ENCODE measurements around the gene CEP192. TPM values are rescaled to one million over a fixed set of nuclear protein-coding genes. Genes with fewer than 3 reads are reported as not detected.

CEP192 gene
- total and polyA plus RNA-seq, 2 of the 4 experiments (the other 2 are of a cell fraction): 17.2 to 29.0 TPM

GRCh38 chr18:13017247-13017875, 26.2 kb downstream of the CEP192 start:
- Histone ChIP-seq H2BK15ac (ENCODE audit: low read depth, low read length) (no peak overlapping the region), H3K36me3 (ENCODE audit: control insufficient read depth, insufficient read depth, low read length) (peaks cover 22% of the 10 kb centered on the region), H3K79me1 (ENCODE audit: low read depth in 1 of 2, low read length in 2 of 2) (peaks cover 18 to 23% of the 10 kb centered on the region in 2 experiments; a peak in 3 of 4 replicates), H3K9me3 (ENCODE audit: control insufficient read depth, insufficient read depth, low read length) (peaks cover under 1% of the 10 kb centered on the region; the same call in 1 of the 2 replicates), H3K4me3 (ENCODE audit: insufficient read depth, low read depth, low read length) (no peak overlapping the region), H4K5ac (ENCODE audit: low read depth, low read length) (no peak overlapping the region), H4K8ac (ENCODE audit: low read depth in 2 of 2, low read length in 2 of 2) (no peak overlapping the region), H2BK20ac (ENCODE audit: low read depth, low read length) (no peak overlapping the region), H3K4ac (ENCODE audit: low read depth, low read length) (no peak overlapping the region), H2BK120ac (ENCODE audit: low read depth, low read length) (no peak overlapping the region), H3K9me1 (ENCODE audit: insufficient read depth, low read length) (no peaks in the 10 kb centered on the region), H2BK5ac (ENCODE audit: low read depth, low read length, poor library complexity, severe bottlenecking) (no peak overlapping the region), H3K18ac (ENCODE audit: low read depth, low read length) (no peak overlapping the region), H3K9ac (ENCODE audit: low read depth, low read length) (no peak overlapping the region), H2AK5ac (ENCODE audit: low read depth, low read length) (no peak overlapping the region), H3K27me3 (ENCODE audit: control insufficient read depth, insufficient read depth, low read length) (no peaks in the 10 kb centered on the region), H3K27ac (ENCODE audit: insufficient read depth, low read length) (no peak overlapping the region), H2AK9ac (replicated peaks; ENCODE audit: low read depth, low read length, poor library complexity) (no peak overlapping the region), H3K4me1 (ENCODE audit: control insufficient read depth, insufficient read depth, low read length) (no peaks in the 10 kb centered on the region), H4K20me1 (ENCODE audit: insufficient read depth, low read length) (no peaks in the 10 kb centered on the region), H4K91ac (ENCODE audit: insufficient read depth, low read depth, low read length) (no peak overlapping the region), H3K56ac (ENCODE audit: extremely low read depth, insufficient read depth, low read length) (no peak overlapping the region), H3K4me2 (ENCODE audit: low read depth, low read length) (no peak overlapping the region), H3K23ac (ENCODE audit: low read depth, low read length) (no peak overlapping the region), H2AFZ (replicated peaks; ENCODE audit: low read length, poor library complexity) (no peak overlapping the region), H3K14ac (replicated peaks; ENCODE audit: low read depth, low read length) (no peak overlapping the region)
- ATAC-seq (ENCODE audit: low read depth): no peak
- no TSS peak for BruUV-seq (replicated peaks)
- DNase-seq: no peak
- dilution Hi-C loops (cut with HindIII; ENCODE audit: low sequenced_read_pairs, unreplicated experiment) (no loop called here), intact Hi-C loops (cut with micrococcal nuclease) (no loop called here), in situ Hi-C loops (cut with MboI; ENCODE audit: low sequenced_read_pairs) (loop anchor here (25.0 kb wide), 1 partner anchor 620 kb away; no protein-coding TSS in a partner anchor)
- CTCF ChIA-PET: no interaction called here
- WGBS, 2 experiments (ENCODE audit: extremely low coverage in 2 of 2, insufficient read length in 1 of 2): no CpG with 5 or more reads among the region's 2 CpGs
- no peak for TF ChIP-seq SMC3 (IDR thresholded peaks at IDR 0.05; ENCODE audit: low read depth, low read length)
- no peak for TF ChIP-seq ELK1 (IDR thresholded peaks at IDR 0.05; ENCODE audit: borderline replicate concordance, low read depth, low read length)
- no peak for TF ChIP-seq CHD1 (IDR thresholded peaks at IDR 0.05; ENCODE audit: low read depth, low read length)
- no peak for TF ChIP-seq RFX5 (IDR thresholded peaks at IDR 0.05; ENCODE audit: low read depth, low read length)
- no peak for TF ChIP-seq RCOR1 (IDR thresholded peaks at IDR 0.05; ENCODE audit: insufficient replicate concordance, low read length)
- TF ChIP-seq FOS (IDR thresholded peaks at IDR 0.05; ENCODE audit: low read depth, low read length): no peak
- no peak for TF ChIP-seq MAFK (IDR thresholded peaks at IDR 0.05; ENCODE audit: low read depth, low read length)
- no peak for TF ChIP-seq RAD21 (IDR thresholded peaks at IDR 0.05; ENCODE audit: low read length)
- no peak for TF ChIP-seq MAZ (IDR thresholded peaks at IDR 0.05; ENCODE audit: borderline replicate concordance, low read depth, low read length)
- no peak for TF ChIP-seq CEBPB (IDR thresholded peaks at IDR 0.05; ENCODE audit: low read depth, low read length)
- TF ChIP-seq MXI1 (IDR thresholded peaks at IDR 0.05; ENCODE audit: borderline replicate concordance, low read depth, low read length): no peak
- TF ChIP-seq BHLHE40 (IDR thresholded peaks at IDR 0.05; ENCODE audit: low read depth, low read length): no peak
- POLR2A ChIA-PET (ENCODE audit: unreplicated experiment): no interaction called here

Measured in IMR-90 (cell line).